ENCODE measurements around the gene HDAC1.
"Not testable (repeated sequence)": the region's sequence is repeated elsewhere in the genome, so short reads cannot be mapped to it uniquely, and the experiment has no call there.

The HDAC1 gene

GRCh38 chr1:32274646-32275340 is 17.1 kb upstream of the HDAC1 start:
- no peak for DNase-seq

- DNase-seq = no peak
These were observed 16.5 kb upstream of the HDAC1 start for GRCh38 chr1:32275424-32275823.

GRCh38 chr1:32276032-32276782 is 15.7 kb upstream of the HDAC1 start:
- no peak for DNase-seq

- not testable (repeated sequence) for DNase-seq
These were observed 7.1 kb upstream of the HDAC1 start for GRCh38 chr1:32284777-32285176.

DNA sequence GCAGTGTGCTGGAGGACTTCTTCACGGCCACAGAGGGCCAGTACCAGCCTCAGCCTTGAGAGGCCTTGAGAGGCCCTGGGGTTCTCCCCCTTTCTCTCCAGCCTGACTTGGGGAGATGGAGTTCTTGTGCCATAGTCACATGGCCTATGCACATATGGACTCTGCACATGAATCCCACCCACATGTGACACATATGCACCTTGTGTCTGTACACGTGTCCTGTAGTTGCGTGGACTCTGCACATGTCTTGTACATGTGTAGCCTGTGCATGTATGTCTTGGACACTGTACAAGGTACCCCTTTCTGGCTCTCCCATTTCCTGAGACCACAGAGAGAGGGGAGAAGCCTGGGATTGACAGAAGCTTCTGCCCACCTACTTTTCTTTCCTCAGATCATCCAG is 6.2 kb upstream of the HDAC1 start:
- no peak for DNase-seq

- no peak for DNase-seq
These were observed 5.1 kb upstream of the HDAC1 start for GRCh38 chr1:32286763-32287162.

DNA sequence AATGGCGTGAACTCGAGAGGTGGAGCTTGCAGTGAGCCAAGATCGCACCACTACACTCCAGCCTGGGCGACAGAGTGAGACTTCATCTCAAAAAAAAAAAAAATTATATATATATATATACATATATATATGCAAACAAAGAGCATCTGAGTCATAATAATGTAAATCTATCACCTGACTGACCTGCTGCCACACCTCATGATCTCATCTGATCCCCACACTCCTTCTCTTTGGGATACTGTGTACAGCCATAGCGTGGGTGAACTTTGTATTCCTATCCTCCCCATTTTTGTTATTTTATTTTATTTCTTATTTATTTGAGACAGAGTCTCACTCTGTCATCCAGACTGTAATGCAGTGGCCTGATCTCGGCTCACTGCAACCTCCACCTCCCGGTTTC is 2.6 kb upstream of the HDAC1 start:
- no peak for DNase-seq

DNA sequence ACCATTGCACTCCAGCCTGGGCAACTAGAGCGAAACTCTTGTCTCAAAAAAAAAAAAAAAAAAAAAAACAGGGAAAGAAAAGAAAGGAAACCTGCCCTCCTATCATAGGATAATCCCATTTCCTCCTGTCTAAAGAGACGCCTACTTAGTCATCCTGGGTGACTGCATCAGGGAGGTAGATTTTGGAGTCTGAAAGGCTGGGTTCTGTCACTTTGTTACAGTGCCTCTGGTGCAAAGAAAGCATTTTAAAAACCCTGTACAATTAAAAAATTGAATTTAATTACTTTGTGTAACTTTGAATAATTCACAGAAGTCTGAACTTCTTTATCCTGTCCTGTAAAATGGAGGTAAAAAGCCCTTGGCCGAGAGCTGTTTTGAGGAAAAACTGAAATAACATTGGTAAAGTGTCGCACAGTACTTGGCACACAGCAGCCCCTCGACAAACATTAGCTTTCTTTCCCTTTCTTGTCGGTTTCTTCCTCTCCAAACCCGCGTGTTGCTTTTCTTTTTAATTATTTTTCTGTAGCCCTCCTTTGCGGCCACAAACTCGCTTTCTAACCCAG is 657 bp upstream of the HDAC1 start:
- no peak for DNase-seq

GRCh38 chr1:32298211-32298610 is 6.3 kb downstream of the HDAC1 start:
- not testable (repeated sequence) for DNase-seq

- no peak for DNase-seq
These were observed 7.4 kb downstream of the HDAC1 start for GRCh38 chr1:32299327-32299726.

GRCh38 chr1:32303358-32303757 is 11.5 kb downstream of the HDAC1 start:
- no peak for DNase-seq

GRCh38 chr1:32303997-32304622 is 12.2 kb downstream of the HDAC1 start:
- DNase-seq = no peak

DNA sequence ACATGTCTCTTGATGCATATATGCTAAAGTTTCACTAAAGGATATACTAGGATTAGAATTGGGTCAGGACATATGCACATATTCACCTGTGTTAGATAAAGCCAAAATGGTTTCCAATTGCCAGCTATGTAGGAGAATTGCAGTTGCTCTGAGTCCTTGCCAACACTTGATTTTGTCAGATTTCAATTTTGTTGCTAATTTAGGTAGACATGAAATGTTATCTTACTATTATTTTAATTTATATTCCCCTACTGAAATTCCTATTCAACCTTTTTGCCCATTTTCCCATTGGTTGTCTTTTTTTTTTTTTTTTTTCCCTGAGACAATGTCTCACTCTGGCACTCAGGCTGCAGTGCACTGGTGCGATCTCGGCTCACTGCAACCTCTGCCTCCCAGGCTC is 13.4 kb downstream of the HDAC1 start:
- DNase-seq = no peak

DNA sequence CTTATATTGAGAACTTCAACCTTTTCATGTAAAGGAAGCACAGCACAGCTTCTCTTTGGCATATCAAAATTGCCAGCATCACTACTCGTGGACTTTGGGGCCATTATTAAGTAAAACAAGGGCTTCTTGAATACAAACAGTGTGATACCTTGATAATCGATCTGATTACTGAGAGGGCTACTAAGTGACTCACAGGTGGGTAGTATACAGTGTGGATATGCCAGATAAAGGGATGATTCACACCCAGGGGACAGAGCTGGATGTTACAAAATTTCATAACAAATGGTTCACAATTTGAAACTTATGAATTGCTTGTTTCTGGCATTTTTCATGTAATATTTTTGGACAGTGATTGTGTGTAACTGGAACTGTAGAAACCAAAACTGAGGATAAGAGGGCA is 15.4 kb downstream of the HDAC1 start:
- DNase-seq = no peak

- DNase-seq = no peak
These were observed 18.1 kb downstream of the HDAC1 start for GRCh38 chr1:32309960-32310359.

DNA sequence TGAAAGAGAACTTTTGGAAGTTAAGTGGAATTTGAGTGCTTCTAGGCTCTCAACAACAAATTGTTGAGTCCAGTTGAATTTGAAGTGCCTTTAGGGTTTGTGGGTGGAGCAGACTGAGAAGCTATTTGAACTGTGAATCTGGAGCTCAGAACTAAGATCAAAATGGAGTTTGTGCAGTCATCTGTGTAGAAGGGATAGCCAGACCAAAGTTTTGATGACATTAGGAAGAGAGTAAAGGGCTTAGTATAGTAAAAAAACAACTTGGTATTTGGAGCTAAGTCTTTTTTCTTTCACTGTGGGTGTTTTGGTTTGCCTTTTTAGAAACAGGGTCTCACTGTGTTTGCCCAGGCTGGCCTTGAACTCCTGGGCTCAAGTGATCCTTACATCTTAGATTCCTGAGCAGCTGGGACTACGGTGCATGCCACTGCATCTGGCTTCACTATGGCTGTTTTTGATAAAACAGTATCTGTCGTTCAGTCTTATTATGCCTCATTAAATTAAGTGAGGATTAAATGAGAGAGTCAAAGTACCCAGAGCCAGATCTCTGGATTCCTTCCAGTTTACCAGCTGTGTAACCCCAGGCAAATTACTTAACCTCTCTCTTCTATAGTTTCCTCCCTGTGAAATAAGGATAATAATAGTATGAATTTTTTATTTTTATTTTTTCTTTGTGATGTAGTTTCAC is 20.0 kb downstream of the HDAC1 start:
- DNase-seq = no peak

DNA sequence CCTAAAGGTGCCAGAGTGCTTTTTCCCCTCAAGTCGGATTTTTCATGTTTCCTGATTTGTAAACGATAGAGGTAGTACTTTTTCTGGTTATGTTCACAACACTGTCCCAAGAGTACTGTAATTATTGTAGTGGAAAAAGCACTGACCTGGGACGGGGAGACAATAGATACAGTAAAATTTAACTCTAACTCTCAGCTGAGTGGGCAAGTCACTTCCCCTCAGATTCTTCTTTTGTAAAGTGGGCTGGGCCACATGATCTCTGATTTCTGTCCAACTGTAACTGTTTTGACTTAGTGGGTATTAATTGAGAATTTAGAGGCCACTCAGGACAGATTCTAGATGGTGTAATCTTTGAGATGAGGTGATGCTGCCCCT is 25.0 kb downstream of the HDAC1 start:
- no peak for DNase-seq

GRCh38 chr1:32318127-32318869 is 26.4 kb downstream of the HDAC1 start:
- no peak for DNase-seq

GRCh38 chr1:32321712-32322291 is 29.9 kb downstream of the HDAC1 start:
- DNase-seq = no peak

- DNase-seq = no peak
These were observed 35.3 kb downstream of the HDAC1 start for GRCh38 chr1:32327204-32327603.

DNA sequence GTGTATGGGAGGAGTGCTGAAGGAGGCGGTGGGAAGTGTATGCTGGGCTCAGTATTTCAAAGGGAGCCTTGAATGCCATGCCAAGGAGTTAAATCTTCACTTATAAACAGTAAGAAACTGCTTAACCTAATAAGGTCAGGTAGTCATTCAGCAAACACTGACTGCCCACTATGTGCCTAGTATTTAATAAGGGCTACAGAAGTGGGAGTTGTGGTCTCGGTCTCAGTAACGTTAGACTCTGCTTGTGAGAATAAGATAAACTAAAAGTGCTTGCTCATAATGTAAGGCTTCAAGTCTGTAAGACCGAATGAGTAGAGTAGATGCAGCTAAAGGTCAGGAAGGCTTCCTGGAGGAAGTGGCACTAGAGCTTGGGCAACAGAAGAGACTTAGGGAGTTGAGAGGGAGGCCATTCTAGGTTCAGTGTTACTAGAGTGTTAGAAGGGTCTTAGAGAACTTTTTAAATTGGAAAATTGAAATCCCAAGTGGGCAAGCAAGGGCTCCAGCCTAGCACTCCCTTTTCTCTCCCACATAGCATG is 38.1 kb downstream of the HDAC1 start:
- DNase-seq = no peak
